Adrenal gland (tissue), 5 donors: ENCODE results near the gene MICAL3.

Source experiments
- POLR2A ChIP-seq, 2 donors: fragments of 450-650 bp; IDR thresholded peaks; one replicate each; pipeline ENCODE4 v1.6.1; 2017; ENCODE audit warnings: antibody characterized with exemption in 2 of 2, mild to moderate bottlenecking in 2 of 2, moderate library complexity in 1 of 2
- TF ChIP-seq, protein P1 (sequence below), 6 experiments: fragments of 450-650 bp in 4 of 6; fragments of 200-600 bp in 2 of 6; sonication (generic) in 1 of 6; IDR thresholded peaks; 1 replicate in 5 of 6; 2 replicates in 1 of 6; pipeline versions ENCODE4 v1.5.1 to v1.8.0; 2016 to 2021; ENCODE audit warnings: antibody characterized with exemption in 6 of 6, mild to moderate bottlenecking in 2 of 6, moderate library complexity in 1 of 6
- donor health status: DM: no; HTN: no; CAD: no.

DNA sequence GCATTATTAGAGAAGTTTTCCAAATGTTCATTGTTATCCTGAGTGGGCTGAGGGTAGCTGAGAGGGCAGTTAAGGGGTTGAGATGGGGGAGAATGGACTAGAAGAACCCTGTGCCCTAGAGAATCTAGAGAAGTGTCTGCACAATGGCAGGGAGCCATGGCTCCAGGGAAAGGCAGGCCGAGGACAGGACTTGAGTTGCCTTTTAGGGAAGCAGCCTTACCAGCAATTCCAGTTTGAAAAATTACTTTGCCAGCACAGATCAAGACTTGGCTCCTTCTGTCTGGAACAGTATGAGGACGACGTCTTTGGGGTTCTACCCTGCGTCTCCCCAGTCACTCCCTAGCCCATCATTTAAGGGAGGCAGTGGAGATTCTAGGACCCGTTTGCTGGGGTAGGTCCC is 25.7 kb upstream of the MICAL3 start:
- TF ChIP-seq, protein P1, sequence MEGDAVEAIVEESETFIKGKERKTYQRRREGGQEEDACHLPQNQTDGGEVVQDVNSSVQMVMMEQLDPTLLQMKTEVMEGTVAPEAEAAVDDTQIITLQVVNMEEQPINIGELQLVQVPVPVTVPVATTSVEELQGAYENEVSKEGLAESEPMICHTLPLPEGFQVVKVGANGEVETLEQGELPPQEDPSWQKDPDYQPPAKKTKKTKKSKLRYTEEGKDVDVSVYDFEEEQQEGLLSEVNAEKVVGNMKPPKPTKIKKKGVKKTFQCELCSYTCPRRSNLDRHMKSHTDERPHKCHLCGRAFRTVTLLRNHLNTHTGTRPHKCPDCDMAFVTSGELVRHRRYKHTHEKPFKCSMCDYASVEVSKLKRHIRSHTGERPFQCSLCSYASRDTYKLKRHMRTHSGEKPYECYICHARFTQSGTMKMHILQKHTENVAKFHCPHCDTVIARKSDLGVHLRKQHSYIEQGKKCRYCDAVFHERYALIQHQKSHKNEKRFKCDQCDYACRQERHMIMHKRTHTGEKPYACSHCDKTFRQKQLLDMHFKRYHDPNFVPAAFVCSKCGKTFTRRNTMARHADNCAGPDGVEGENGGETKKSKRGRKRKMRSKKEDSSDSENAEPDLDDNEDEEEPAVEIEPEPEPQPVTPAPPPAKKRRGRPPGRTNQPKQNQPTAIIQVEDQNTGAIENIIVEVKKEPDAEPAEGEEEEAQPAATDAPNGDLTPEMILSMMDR (IDR thresholded peaks at IDR 0.05) = no peak
- no peak for TF ChIP-seq POLR2A (IDR thresholded peaks at IDR 0.05)
